GM21737 (cell line): ENCODE results near the gene HBZ.
"Not testable (repeated sequence)": the region's sequence is repeated elsewhere in the genome, so short reads cannot be mapped to it uniquely, and the experiment has no call there.

Source experiments
- ATAC-seq: cut with Tn5 transposase; IDR thresholded peaks from one replicate; pipeline ENCODE4 v1.9.1; 2021; ENCODE audit warnings: mild to moderate bottlenecking, moderate library complexity; ENCODE audit not compliant: unreplicated experiment

The HBZ gene

GRCh38 chr16:177981-178667, 25.7 kb downstream of the HBZ start:
- ATAC-seq = no peak

GRCh38 chr16:178668-179015, 26.2 kb downstream of the HBZ start:
- ATAC-seq = no peak

GRCh38 chr16:179211-180092, 27.0 kb downstream of the HBZ start:
- no peak for ATAC-seq

- ATAC-seq = no peak
Observed at GRCh38 chr16:180101-180675, 27.7 kb downstream of the HBZ start, which contains the start of gene HBQ1. Gene HBQ1 (plus strand): TSS chr16:180459. CDS start chr16:180487, 28 bp downstream.

GRCh38 chr16:180681-181564, 28.5 kb downstream of the HBZ start:
- no peak for ATAC-seq

GRCh38 chr16:181565-182021, 29.1 kb downstream of the HBZ start:
- ATAC-seq = no peak

- no peak for ATAC-seq
Observed at GRCh38 chr16:183005-183404, 30.6 kb downstream of the HBZ start.

- no peak for ATAC-seq
Observed at GRCh38 chr16:185213-185612, 32.8 kb downstream of the HBZ start.

- ATAC-seq = no peak
Observed at GRCh38 chr16:185691-186090, 33.2 kb downstream of the HBZ start.

GRCh38 chr16:187330-187729, 34.9 kb downstream of the HBZ start:
- ATAC-seq = no peak

GRCh38 chr16:188674-189073, 36.2 kb downstream of the HBZ start:
- ATAC-seq = no peak

- ATAC-seq = no peak
Observed at GRCh38 chr16:189604-190186, 37.3 kb downstream of the HBZ start.

GRCh38 chr16:191831-192230, 39.4 kb downstream of the HBZ start:
- ATAC-seq = no peak

GRCh38 chr16:192686-193085, 40.2 kb downstream of the HBZ start:
- no peak for ATAC-seq

- ATAC-seq = no peak
Observed at GRCh38 chr16:193441-193840, 41.0 kb downstream of the HBZ start.

- ATAC-seq = no peak
Observed at GRCh38 chr16:194516-194915, 42.1 kb downstream of the HBZ start.

GRCh38 chr16:200388-200787, 47.9 kb downstream of the HBZ start:
- ATAC-seq = no peak

GRCh38 chr16:203246-203645, 50.8 kb downstream of the HBZ start:
- ATAC-seq = no peak

GRCh38 chr16:204046-204445, 51.6 kb downstream of the HBZ start:
- not testable (repeated sequence) for ATAC-seq
